ENCODE results near the gene PTPN1.
"Not testable (repeated sequence)": the region's sequence is repeated elsewhere in the genome, so short reads cannot be mapped to it uniquely, and the experiment has no call there.

PTPN1 gene

GRCh38 chr20:50601511-50602431 is 91.6 kb downstream of the PTPN1 start:
- in situ Hi-C loops (cut with MboI; ENCODE audit: low sequenced_read_pairs), result no loop called here

- in situ Hi-C loops (cut with MboI; ENCODE audit: low sequenced_read_pairs), result no loop called here
These were observed 92.4 kb downstream of the PTPN1 start for GRCh38 chr20:50602432-50603088.

GRCh38 chr20:50604451-50604850 is 94.3 kb downstream of the PTPN1 start:
- in situ Hi-C loops (cut with MboI; ENCODE audit: low sequenced_read_pairs), result no loop called here

GRCh38 chr20:50605136-50605535 is 95.0 kb downstream of the PTPN1 start:
- in situ Hi-C loops (cut with MboI; ENCODE audit: low sequenced_read_pairs), result no loop called here

- in situ Hi-C loops (cut with MboI; ENCODE audit: low sequenced_read_pairs), result no loop called here
These were observed 97.3 kb downstream of the PTPN1 start for GRCh38 chr20:50607436-50607835.

GRCh38 chr20:50607850-50608749 is 97.9 kb downstream of the PTPN1 start:
- in situ Hi-C loops (cut with MboI; ENCODE audit: low sequenced_read_pairs), result no loop called here

- in situ Hi-C loops (cut with MboI; ENCODE audit: low sequenced_read_pairs), result no loop called here
These were observed 98.5 kb downstream of the PTPN1 start for GRCh38 chr20:50608750-50609104.

- in situ Hi-C loops (cut with MboI; ENCODE audit: low sequenced_read_pairs), result no loop called here
These were observed 99.3 kb downstream of the PTPN1 start for GRCh38 chr20:50609438-50609989.

- in situ Hi-C loops (cut with MboI; ENCODE audit: low sequenced_read_pairs), result no loop called here
These were observed 100.1 kb downstream of the PTPN1 start for GRCh38 chr20:50610212-50610718.

GRCh38 chr20:50611128-50611810 is 101.1 kb downstream of the PTPN1 start:
- in situ Hi-C loops (cut with MboI; ENCODE audit: low sequenced_read_pairs), result no loop called here

- in situ Hi-C loops (cut with MboI; ENCODE audit: low sequenced_read_pairs), result no loop called here
These were observed 103.4 kb downstream of the PTPN1 start for GRCh38 chr20:50613438-50614169.

GRCh38 chr20:50615407-50615806 is 105.2 kb downstream of the PTPN1 start:
- in situ Hi-C loops (cut with MboI; ENCODE audit: low sequenced_read_pairs), result no loop called here

GRCh38 chr20:50617022-50617421 is 106.8 kb downstream of the PTPN1 start:
- in situ Hi-C loops (cut with MboI; ENCODE audit: low sequenced_read_pairs), result no loop called here

GRCh38 chr20:50618537-50618936 is 108.4 kb downstream of the PTPN1 start:
- in situ Hi-C loops (cut with MboI; ENCODE audit: low sequenced_read_pairs), result no loop called here

- in situ Hi-C loops (cut with MboI; ENCODE audit: low sequenced_read_pairs), result not testable (repeated sequence)
These were observed 110.3 kb downstream of the PTPN1 start for GRCh38 chr20:50620459-50620858.

- in situ Hi-C loops (cut with MboI; ENCODE audit: low sequenced_read_pairs), result no loop called here
These were observed 111.0 kb downstream of the PTPN1 start for GRCh38 chr20:50621068-50621665.

- in situ Hi-C loops (cut with MboI; ENCODE audit: low sequenced_read_pairs), result no loop called here
These were observed 114.3 kb downstream of the PTPN1 start for GRCh38 chr20:50624351-50625016.

- in situ Hi-C loops (cut with MboI; ENCODE audit: low sequenced_read_pairs), result no loop called here
These were observed 115.9 kb downstream of the PTPN1 start for GRCh38 chr20:50625986-50626677.

All from HL-60/S4 (cell line).